Measurements from ENCODE around the gene DHX34.

DNA sequence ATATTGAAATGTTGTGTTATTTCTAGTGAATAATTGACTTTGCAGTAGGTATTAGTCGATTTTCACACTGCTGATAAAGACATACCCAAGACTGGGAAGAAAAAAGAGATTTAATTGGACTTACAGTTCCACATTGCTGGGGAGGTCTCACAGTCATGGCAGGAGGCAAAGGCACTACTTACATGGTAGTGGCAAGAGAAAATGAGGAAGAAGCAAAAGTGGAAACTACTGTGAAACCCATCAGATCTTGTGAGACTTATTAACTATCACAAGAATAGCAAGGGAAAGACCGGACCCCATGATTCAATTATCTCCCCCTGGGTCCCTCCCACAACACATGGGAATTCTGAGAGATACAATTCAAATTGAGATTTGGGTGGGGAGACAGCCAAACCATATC lies 27.1 kb upstream of the DHX34 start:
- TF ChIP-seq, protein P1, sequence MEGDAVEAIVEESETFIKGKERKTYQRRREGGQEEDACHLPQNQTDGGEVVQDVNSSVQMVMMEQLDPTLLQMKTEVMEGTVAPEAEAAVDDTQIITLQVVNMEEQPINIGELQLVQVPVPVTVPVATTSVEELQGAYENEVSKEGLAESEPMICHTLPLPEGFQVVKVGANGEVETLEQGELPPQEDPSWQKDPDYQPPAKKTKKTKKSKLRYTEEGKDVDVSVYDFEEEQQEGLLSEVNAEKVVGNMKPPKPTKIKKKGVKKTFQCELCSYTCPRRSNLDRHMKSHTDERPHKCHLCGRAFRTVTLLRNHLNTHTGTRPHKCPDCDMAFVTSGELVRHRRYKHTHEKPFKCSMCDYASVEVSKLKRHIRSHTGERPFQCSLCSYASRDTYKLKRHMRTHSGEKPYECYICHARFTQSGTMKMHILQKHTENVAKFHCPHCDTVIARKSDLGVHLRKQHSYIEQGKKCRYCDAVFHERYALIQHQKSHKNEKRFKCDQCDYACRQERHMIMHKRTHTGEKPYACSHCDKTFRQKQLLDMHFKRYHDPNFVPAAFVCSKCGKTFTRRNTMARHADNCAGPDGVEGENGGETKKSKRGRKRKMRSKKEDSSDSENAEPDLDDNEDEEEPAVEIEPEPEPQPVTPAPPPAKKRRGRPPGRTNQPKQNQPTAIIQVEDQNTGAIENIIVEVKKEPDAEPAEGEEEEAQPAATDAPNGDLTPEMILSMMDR (IDR thresholded peaks at IDR 0.05; ENCODE audit: insufficient read depth, low read depth, low read length), result no peak
- TF ChIP-seq EZH2 (IDR thresholded peaks at IDR 0.05; ENCODE audit: insufficient read depth, low read length), result no peak
